HG03442 (cell line): ENCODE measurements around the gene VAT1.
"Not testable (repeated sequence)": the region's sequence is repeated elsewhere in the genome, so short reads cannot be mapped to it uniquely, and the experiment has no call there.

ENCODE experiments used
- ATAC-seq: cut with Tn5 transposase; IDR thresholded peaks from one replicate; pipeline ENCODE4 v1.9.1; 2021; ENCODE audit warnings: mild to moderate bottlenecking, moderate library complexity; ENCODE audit not compliant: unreplicated experiment

Gene VAT1

DNA sequence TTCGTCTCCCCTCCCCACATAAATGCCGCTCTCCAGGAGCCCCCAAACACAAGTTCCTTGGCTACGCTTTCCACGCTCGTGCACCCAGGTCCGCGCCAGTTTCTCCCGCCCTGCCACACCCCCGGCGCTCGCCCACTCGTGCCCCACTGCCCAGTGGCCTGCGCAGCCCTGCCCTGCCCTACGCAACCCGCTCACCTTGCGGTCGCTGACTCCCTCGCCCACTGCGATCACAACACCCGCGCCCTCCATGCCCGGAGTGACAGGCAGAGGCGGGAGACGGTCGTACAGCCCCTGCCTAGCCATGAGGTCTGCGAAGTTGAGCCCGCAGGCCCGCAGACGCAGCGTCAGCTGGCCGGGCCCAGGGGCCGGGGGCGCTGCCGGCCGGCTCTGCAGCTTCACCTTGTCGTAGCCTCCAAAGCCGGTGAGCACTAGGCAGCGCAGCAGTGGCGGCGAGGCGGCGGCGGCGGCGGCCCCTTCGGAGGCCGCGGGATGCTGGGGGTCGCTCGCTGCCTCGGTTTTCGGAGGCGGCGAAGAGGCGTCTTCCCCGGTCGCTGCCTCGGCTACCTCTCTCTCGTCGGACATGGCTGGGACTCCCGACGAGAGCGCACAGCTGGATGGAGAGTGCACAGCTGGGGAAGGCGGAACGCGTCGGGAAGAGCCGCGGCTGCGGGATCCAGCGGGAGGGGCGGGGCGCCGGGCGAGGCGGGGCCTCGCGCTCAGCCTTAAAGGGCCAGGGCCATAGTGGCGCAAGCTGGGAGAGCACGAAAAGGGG is at the start of gene VAT1:
VAT1 (minus strand) TSS at position 645 of the 772 bp plus-strand sequence; CDS start at position 582, 63 bp downstream.
- ATAC-seq: no peak

DNA sequence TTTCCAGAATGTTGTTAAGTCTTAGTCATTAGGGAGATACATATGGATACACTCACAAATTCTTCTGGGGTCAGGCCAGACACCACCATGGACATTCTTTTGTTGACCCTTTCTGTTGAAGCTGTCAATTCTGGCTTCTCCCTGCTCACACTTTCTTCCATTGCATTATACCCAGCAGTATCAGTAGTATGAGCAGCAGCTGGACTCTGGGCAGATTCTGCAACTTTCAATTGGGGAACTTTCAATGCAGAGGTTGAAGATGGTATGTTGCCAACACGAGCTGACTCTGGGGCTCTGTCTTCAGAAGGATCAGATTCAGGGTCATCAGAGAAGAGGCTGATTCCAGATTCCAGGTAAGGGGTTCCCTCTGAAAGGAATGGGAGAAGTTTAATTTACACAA is 48.7 kb upstream of the VAT1 start:
- no peak for ATAC-seq

DNA sequence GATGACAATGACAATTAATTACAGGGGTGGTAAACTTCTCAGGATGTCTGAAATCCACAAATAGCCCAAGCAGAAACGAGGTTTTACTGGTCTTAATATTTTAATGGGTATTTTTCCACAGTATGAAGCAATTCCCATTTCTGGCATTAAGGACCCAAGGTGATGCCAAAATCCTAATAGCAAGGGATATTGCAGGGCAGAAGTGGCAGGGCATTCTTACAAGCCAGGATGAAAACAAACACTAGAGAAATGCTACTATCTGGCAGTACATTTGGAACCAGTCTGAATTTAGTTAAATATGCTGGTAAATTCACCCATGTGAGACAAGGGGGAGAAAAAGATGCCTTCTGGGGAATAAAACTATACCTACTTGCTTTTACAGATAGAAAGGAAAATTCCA is 48.1 kb upstream of the VAT1 start:
- no peak for ATAC-seq

DNA sequence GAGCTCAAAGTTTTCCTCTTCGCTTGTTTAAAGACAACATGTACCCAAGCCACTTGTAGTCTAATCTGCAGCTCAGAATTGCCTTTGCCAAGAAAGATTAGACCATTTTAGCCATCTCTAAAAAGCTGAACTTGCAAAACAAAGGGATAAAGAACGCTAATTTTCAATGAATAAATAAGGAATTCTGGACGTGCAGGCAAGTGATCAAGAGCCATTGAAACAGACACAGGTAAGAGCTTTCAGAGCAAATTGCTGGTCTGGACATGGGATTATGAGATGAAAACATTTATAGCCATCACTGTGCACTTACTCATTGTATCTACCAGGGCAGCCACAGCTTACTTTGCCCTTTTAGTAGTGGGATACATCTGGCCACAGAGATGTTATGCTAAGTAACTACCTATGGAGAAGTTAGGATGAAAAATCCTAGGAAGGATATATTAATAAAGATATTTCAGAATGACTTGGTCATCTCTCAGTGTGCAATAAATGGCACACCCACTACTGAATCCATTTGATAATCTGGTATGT is 47.2 kb upstream of the VAT1 start:
- no peak for ATAC-seq

DNA sequence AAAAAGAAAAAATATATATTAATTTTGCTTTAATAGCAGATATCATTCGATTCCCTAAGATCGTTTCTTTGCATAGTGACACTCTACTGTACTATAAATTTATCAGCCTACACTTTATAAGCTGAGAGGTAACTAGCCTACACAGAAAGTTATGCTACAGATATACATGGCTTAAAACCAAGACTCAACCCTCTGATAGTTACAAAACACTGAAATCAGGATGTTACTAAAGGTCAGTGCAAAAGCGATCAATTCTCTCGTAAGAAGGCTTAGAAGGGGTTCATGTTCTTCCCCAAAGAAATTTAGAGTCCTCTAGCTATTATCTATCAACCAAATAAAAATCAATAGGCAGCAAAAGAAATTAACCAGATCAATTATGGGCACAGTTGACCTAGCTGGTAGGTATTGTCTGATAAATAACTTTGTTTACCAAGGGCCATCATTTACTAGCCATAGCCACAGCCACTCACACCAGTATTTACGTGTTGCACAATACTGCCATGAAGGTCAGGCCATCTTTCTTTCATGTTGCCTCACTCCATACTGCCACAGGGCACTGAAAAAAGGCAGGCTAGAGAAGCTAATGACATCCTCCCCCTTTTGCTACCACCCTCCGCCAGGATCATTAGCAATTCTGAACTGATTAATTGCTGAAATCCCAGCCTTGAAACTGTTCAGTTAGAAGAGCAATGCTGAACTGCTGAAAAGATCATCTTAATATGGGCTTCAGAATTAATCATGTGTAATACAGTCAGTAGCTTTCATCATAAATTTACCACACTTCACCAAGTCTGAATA is 46.6 kb upstream of the VAT1 start:
- no peak for ATAC-seq

DNA sequence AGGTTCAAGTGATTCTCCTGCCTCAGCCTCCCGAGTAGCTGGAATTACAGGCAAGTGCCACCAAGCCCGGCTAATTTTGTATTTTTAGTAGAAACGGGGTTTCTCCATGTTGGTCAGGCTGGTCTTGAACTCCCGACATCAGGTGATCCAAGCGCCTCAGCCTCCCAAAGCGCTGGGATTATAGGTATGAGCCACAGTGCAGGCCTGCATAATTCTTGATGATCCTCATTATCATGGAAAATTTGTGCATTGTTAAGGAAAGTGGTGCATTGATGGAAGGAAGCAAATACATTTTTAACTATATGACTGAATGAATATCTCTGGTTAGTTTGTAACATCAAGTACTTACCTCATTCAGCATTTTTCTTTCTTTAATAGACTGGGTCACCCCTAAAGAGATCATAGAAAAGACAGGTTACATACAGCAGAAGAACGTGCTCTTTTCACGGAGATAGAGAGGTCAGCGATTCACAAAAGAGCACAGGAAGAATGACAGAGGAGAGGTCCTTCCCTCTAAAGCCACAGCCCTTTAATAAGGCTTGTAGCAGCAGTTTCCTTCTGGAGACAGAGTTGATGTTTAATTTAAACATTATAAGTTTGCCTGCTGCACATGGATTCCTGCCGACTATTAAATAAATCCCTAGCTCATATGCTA is 40.9 kb upstream of the VAT1 start:
- no peak for ATAC-seq

DNA sequence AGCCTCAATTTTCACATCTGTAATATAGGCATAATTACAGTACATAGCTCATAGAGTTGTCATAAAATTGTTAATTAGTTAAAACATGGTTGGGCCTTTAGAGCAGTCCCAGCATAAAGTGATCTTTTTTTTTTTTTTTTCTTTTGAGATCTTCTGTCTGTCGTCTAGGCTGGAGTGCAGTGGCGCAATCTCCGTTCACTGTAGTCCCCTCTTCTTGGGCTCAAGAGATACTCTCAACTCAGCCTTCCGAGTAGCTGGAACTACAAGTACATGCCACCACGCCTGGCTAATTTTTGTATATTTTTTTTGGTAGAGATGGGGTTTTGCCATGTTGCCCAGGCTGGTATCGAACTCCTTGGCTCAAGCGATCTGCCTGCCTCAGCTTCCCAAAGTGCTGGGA is 33.9 kb upstream of the VAT1 start:
- ATAC-seq: no peak

DNA sequence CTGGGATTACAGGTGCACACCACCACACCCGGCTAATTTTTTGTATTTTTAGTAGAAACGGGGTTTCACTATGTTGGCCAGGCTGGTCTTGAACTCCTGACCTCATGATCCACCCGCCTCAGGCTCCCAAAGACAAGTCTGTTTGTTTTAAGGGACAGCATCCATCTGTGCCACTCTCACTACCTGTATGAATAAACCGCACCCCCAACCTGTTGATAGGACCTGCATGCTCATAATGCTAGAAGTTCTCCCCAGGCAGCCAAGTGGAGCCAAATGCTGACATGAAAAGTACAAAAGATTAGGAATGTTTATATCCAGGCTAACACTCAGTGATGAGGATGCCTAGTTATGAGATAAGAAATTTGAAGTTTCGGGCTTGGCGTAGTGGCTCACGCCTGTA is 30.8 kb upstream of the VAT1 start:
- not testable (repeated sequence) for ATAC-seq

DNA sequence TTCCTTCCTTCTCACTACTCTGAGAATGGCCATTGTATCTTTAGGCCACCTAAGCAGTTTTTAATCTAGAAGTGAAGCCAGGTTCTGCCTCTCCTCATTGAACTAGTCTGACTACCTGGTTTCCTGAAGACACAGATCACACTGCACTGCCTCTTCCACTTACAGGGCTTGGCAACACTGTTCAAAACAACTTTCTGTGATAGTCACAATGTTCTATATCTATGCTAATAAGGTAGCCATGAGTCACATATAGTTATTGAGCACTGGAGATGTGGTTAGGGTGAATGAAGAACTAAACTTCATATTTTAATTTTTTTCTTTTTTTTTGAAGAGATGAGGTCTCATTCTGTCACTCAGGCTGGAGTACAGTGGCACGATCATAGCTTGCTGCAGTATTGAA is 29.8 kb upstream of the VAT1 start:
- no peak for ATAC-seq

DNA sequence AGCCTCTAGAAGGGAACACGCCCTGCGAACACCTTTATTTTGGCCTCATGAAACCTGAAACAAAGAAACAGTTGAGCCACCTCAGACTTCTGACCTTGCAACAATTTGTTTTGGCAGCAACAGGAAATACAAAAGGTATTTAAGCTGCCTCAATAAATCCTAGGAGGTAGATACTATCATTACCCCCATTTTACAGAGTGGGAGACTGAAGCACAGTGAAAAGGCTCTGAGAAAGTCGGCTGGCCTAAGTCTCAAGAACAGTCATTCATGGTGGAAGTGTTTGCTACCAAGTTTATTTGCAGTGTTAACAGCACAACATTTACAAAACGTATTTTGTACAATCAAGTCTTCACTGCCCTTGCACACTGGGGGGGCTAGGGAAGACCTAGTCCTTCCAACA is 21.8 kb upstream of the VAT1 start:
- no peak for ATAC-seq

DNA sequence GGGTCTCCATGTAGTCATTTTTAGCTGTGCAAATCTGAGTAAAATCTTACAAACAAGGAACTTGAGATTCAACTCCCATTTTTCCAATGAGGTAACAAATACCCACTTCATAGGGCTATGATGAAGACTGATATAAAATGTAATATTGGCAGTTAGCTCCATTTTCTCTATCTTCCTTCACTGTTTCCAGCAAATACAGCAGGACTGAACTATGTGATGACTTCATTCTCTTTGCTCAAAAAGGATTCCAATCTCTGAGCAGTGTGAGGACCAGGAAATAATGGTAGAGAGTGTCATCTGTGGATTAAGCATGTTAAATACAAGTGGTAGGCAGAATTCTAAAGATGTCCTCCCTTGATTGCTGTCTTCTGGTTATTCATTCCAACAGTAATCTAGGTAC is 21.1 kb upstream of the VAT1 start:
- no peak for ATAC-seq

DNA sequence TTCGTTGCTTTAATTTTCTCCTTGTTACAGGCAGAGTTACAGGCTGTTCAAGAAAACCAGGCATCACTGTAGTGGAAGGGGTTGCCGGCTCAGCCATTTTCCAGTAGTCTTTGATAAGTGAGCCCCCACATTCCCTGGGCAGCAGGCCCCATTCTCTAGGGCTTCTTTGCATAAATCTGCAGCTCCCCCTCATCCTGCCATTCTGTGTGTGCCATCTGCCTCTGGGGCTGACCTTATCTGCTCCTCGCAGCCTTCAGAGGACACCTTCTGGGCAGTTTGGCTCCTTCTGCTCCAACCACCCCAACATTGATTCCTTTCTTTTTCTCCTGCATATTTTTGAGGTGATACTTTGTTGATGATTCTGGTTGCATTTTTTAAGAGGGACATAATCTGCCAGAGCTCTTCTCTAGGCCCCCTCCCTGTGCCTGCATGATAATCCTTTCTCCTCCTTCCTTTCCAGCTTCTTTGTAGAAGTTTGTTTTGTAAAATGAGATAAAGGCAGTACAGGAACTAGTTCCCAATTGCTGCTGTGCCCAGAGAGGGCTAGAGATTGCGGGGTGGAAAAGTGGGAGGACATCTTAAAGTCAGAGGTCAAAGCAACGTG is 19.9 kb upstream of the VAT1 start:
- ATAC-seq: no peak

DNA sequence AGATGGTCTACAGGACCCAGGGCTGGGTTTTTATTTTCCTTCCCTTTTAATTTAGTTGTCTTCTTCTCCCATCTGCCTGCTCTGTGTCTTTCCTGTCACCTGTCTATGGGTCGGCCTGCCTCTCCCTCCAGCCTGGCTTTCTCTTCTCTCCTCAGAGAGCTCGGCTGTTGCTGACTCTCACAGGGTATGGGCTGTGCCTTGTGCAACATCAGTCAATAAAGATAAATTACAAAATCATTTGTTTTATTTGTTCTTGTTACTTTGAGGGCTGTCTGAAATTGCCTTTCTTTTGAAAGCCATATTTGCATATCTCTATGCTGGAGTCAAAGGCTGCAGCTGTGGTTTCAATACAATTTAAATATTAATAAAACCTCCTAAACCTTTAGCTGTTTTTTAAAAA is 18.5 kb upstream of the VAT1 start:
- ATAC-seq: no peak

DNA sequence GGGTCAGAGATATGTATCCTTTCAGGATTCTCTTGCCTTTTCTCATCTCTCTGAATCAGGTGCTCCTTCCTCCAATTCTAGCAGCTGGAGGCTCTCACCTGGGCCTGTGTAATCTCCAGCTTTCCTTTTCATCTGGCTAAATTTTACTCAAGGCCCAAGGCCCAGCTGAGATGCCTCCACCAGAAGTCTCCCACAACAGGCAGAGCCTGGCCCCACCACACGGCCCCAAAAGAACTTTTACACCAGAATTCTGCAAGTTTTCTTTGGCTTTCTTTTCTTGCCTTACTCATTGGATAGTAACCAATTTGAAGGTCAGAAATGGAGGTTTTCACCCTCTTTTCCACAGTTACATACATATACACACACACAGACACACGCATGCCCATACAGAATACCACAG is 17.5 kb upstream of the VAT1 start:
- no peak for ATAC-seq

DNA sequence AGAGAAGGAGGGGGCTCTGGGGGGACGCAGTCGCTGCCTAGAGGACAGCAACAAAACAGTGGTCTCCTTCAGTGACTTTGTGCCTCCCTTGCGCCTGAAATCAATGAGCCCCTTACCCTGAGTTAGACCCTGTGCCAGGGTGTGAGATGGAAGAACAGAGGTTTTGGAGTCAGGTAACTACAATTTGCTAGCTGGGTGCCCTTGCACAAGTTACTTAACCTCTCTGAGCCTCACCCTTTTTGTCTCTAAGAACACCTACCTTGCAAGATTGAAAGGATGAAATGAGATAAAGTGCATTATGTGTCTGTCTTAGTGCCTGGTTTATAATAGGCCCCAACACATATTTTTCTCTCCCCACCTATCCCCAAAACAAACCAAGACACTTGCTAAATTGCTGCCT is 12.7 kb upstream of the VAT1 start:
- no peak for ATAC-seq

DNA sequence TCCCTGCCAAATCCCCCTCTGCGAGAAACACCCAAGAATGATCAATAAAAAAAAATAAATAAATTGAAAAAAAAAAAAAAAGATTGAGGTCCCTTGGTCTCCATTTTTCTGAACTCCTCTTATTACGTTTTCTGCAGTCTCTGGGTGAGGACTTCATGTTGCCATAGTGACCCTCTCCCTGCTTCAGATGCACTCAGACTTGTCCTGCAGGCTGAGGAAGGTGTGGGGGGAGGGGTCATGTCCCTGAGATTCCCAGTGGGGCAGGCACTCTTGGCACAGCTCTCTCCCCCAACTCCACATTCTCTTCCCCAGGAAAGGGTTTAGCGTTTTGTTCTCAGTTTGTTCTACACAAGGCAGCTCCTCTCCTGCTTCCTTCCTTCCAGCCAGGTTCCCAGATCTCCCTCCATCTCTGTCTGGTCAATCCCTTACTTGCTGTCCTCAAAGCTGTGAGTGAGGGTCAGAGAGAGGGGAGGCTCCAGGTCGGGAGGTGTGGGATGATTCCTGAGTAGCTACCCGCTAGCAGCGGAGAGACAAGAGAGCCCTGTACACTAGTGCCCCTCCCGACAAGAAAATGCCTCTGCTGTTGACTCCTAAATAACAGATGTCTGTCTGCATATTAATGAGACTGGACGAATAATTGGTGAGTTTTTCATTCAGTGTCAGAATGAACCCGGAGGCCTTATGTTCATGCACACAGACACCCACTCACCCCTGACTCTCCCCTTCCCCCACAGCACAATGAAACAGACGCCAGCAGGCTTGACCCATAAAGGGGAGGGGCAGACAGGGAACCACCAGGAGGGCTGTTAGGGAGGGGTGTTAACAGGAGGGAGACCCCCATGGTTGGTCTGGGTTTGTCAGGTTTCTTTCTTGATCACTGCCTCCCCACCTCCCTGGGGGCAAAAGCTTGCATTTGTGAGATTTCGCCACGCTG is 12.0 kb upstream of the VAT1 start:
- ATAC-seq: no peak

DNA sequence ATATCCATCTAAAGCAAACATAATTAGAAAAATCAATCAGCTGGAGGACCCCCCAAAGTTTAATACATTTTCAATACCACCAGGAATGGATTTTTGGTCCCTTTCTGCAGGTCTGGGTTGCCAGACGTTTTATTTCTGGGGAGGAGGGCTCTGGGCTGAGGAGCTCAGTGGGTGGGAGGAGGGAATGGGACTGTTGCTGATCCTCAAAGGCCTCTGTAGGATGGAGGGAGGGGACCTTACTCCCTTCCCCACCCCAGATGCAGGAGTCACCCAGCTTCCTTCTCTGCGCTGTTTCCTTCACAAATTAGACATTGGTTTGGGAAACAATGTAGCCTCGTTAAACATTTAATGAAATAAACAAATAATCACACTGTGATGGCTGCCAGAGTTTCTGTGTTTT is 9.5 kb upstream of the VAT1 start:
- no peak for ATAC-seq

DNA sequence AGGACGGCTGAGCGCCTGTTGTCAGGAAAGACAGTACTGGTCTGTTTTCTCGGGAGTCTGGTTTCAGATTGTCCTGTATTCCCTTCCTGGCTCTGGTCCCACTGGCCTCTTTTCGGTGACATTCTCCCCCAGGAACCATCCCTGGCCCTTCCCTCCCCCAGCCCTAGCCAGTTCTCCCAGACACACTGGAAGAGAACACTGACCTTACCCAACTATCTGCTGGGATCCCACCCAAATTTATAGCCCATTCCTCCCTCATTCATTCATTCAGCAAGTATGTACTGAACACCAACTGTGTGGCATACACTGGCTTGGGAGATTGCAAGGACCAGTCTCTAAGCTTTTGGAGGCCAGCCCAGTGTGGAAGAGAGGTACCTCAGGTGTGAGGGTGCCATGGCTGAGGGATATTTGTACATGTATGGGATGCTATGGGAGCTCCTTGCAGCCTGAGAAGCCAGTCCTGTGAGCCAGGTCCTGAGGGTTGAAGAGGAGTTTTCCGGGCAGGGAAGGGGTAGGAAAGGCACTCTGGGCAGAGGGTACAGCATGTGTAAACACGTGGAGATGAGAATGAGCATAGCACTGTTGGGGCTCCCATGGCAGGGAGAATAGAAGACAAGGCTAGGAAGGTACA is 8.1 kb upstream of the VAT1 start:
- ATAC-seq: no peak

DNA sequence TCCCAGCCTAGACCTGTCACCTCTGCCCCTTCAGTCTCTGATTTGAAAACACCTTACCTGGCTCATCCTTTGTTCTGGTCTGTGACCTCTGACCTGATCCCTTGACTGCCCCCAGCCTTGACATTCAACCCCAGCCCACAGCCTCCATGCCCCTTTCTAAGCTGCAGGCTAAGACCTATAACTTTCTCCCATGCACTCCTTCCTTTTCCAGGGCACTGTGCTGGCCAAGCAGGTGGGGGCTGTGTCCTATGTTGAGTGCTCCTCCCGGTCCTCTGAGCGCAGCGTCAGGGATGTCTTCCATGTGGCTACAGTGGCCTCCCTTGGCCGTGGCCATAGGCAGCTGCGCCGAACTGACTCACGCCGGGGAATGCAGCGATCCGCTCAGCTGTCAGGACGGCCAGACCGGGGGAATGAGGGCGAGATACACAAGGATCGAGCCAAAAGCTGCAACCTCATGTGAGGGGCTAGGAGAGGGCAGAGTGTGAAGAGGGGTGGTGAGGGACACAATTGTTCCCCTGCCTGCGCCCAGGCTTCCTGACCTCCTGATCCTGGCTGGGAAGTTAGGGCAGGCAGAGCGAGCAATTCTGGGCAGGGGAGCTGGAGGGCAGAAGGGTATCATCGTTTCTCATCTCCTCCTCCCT is 6.2 kb upstream of the VAT1 start:
- no peak for ATAC-seq
